GM12878 (cell line): ENCODE data around the gene TTC23. TPM values are rescaled to one million over a fixed set of nuclear protein-coding genes. Genes with fewer than 3 reads are reported as not detected.

Experiments used
- ATAC-seq: fragments of 200-7000 bp; cut with Tn5 transposase; 3 replicates; pipeline ENCODE4 v1.9.1; 2020; ENCODE audit warnings: mild to moderate bottlenecking, moderate library complexity
- BruUV-seq: library from RNA; stranded (reverse); fragments of 400-500 nt; replicated peaks from 2 replicates; lab custom pipeline; 2021; lab: Mats Ljungman, UMichigan
- CTCF ChIA-PET: fragments of 300-600 bp; sonication (Branson Sonifier 250); formaldehyde crosslinking; extraction: SDS; loops from one replicate; lab custom pipeline; 2021; ENCODE audit warnings: inconsistent platforms; lab: Yijun Ruan, JAX
- POLR2A ChIA-PET: fragments of 350-600 bp; formaldehyde crosslinking; extraction: SDS; loops from one replicate; lab custom pipeline; 2021; ENCODE audit warnings: inconsistent platforms; lab: Charles Lee
- RAD21 ChIA-PET: fragments of 300-600 bp; sonication (Branson Sonifier 250); formaldehyde crosslinking; loops from one replicate; lab custom pipeline; 2023; ENCODE audit warnings: antibody characterized with exemption; ENCODE audit not compliant: unreplicated experiment; lab: Charles Lee
- SMC1A ChIA-PET: fragments of 300-600 bp; sonication (Branson Sonifier 250); formaldehyde crosslinking; loops from one replicate; lab custom pipeline; 2023; ENCODE audit not compliant: unreplicated experiment, uncharacterized antibody; lab: Charles Lee
- DNase-seq: peaks from one replicate; pipeline ENCODE4 v3.0.0-alpha.2; 2011; ENCODE audit warnings: low read depth, low spot score
- FAIRE-seq: peaks from 3 replicates; lab custom pipeline; 2011; peaks lifted over from hg19 to GRCh38; lab: Jason Lieb, UNC
- H2AFZ ChIP-seq: 2 replicates; pipeline ENCODE4 v1.6.0; 2011; ENCODE audit warnings: low read depth, low read length, control low read depth; ENCODE audit not compliant: control insufficient read depth
- H3K27ac ChIP-seq: 2 replicates; pipeline ENCODE4 v1.5.1; 2011; ENCODE audit warnings: control low read depth; ENCODE audit not compliant: control insufficient read depth, insufficient read depth
- H3K27me3 ChIP-seq, 2 experiments: replicated peaks in 1 of 2; 2 replicates each; pipeline versions ENCODE4 v1.6.0 to v1.6.1; 2011; ENCODE audit warnings: low read length in 1 of 2; ENCODE audit not compliant: control insufficient read depth in 2 of 2, insufficient read depth in 2 of 2
- H3K36me3 ChIP-seq, 2 experiments: 2 replicates each; pipeline ENCODE4 v1.5.1; 2011; ENCODE audit warnings: low read length in 1 of 2; ENCODE audit not compliant: control insufficient read depth in 2 of 2, insufficient read depth in 2 of 2
- H3K4me1 ChIP-seq: 2 replicates; pipeline ENCODE4 v1.6.1; 2011; ENCODE audit warnings: mild to moderate bottlenecking, low read length, moderate library complexity, mixed read lengths; ENCODE audit not compliant: control insufficient read depth, insufficient read depth
- H3K4me2 ChIP-seq: 2 replicates; pipeline ENCODE4 v1.6.0; 2011; ENCODE audit warnings: control low read depth; ENCODE audit not compliant: control insufficient read depth, insufficient read depth
- H3K4me3 ChIP-seq: fragments of 200-600 bp; sonication (generic); 2 replicates; pipeline ENCODE4 v1.5.1; 2016
- H3K79me2 ChIP-seq: 2 replicates; pipeline ENCODE4 v1.6.0; 2011; ENCODE audit warnings: low read length; ENCODE audit not compliant: control insufficient read depth, insufficient read depth
- H3K9ac ChIP-seq: 2 replicates; pipeline ENCODE4 v1.8.0; 2011; ENCODE audit warnings: low read length, control low read depth, mixed read lengths; ENCODE audit not compliant: control insufficient read depth, insufficient read depth
- H3K9me3 ChIP-seq: replicated peaks from 3 replicates; pipeline ENCODE4 v1.5.1; 2011; ENCODE audit warnings: mild to moderate bottlenecking, low read length; ENCODE audit not compliant: control insufficient read depth, insufficient read depth
- H4K20me1 ChIP-seq: 2 replicates; pipeline ENCODE4 v1.6.0; 2011; ENCODE audit not compliant: control insufficient read depth, insufficient read depth
- E2F8 ChIP-seq: fragments of 450-650 bp; IDR thresholded peaks from 2 replicates; pipeline ENCODE4 v1.6.1; 2018; ENCODE audit warnings: mild to moderate bottlenecking, low read depth, moderate library complexity; ENCODE audit not compliant: partially characterized antibody
- NBN ChIP-seq: fragments of 450-650 bp; IDR thresholded peaks from 2 replicates; pipeline ENCODE4 v1.6.1; 2016
- PBX3 ChIP-seq: IDR thresholded peaks from 2 replicates; pipeline ENCODE4 v1.6.1; 2011; ENCODE audit warnings: mild to moderate bottlenecking, low read depth, low read length, moderate library complexity; ENCODE audit not compliant: insufficient replicate concordance
- RELA ChIP-seq: fragments of 450-650 bp; IDR thresholded peaks from 2 replicates; pipeline ENCODE4 v1.8.0; 2014; ENCODE audit warnings: borderline replicate concordance; ENCODE audit not compliant: partially characterized antibody
- TCF7 ChIP-seq: IDR thresholded peaks from 2 replicates; pipeline ENCODE4 v1.6.1; 2014; ENCODE audit warnings: antibody characterized with exemption, borderline replicate concordance
- USF1 ChIP-seq: IDR thresholded peaks from 2 replicates; pipeline ENCODE4 v1.6.1; 2011; ENCODE audit warnings: borderline replicate concordance, low read depth, mild to moderate bottlenecking, moderate library complexity, mixed read lengths, low read length; ENCODE audit not compliant: insufficient read depth; ENCODE audit errors: extremely low read length
- USF2 ChIP-seq: IDR thresholded peaks from 2 replicates; pipeline ENCODE4 v1.6.1; 2011; ENCODE audit warnings: low read depth, low read length, improper control_type of control experiment, borderline replicate concordance
- WGBS: methylation state at CpG from one replicate; pipeline ENCODE4 v1.1.6; 2016; ENCODE audit warnings: low lambda C conversion rate; ENCODE audit not compliant: insufficient replicate concordance, insufficient coverage; ENCODE audit errors: missing lambda C conversion rate; 5-methylcytosine and 5-hydroxymethylcytosine counted together
- in situ Hi-C: fragments of 300-500 bp; cut with MboI; formaldehyde crosslinking; loops from 9 replicates; pipeline ENCODE4 v1.14.3; 2018; ENCODE audit warnings: mixed read lengths
- intact Hi-C: fragments of 100-400 bp; cut with micrococcal nuclease; formaldehyde crosslinking; loops from one replicate; pipeline ENCODE4 v1.14.2; 2022; ENCODE audit not compliant: unreplicated experiment
- polyA plus RNA-seq, 11 experiments: library from polyadenylated mRNA; depleted of rRNA in 4 of 11; unstranded in 6 of 11; stranded (reverse) in 5 of 11; fragments of >200 nt; fragmentation: Nextera tagmentation in 4 of 11; fragmentation: Illumina TruSeq in 1 of 11; extraction: Ambion mirVana in 4 of 11; extraction: Trizol in 1 of 11; gene quantifications; 1 replicate in 1 of 11; 2 replicates in 10 of 11; pipeline versions ENCODE4 v1.2.1 to v1.2.3, GENCODE V29; 2011 to 2016; ENCODE audit warnings: inconsistent platforms in 2 of 11, missing spikeins in 2 of 11, low read depth in 1 of 11
- total RNA-seq, 4 experiments: library from RNA; depleted of rRNA in 3 of 4; stranded (reverse); fragments of >200 nt in 3 of 4; fragmentation: Illumina TruSeq in 1 of 4; extraction: Trizol in 1 of 4; gene quantifications; 2 replicates each; pipeline versions ENCODE4 v1.2.1 to v1.2.3, GENCODE V29; 2013 to 2021

TTC23 gene
- total and polyA plus RNA-seq, 10 of the 15 experiments (the other 5 are each of a cell fraction or from before 2014, with no cell fraction given): 1.2 to 9.0 (median 6.5) TPM

- no peak for TF ChIP-seq USF1
Observed at GRCh38 chr15:99146661-99147060, 102.7 kb downstream of the TTC23 start (continued).

GRCh38 chr15:99145778-99146177, 103.6 kb downstream of the TTC23 start:
- H3K4me2 ChIP-seq: no peak overlapping the region
- POLR2A ChIA-PET: interaction anchor here (0.5 kb wide), 1 partner anchor 146 kb away, joined by 3 read pairs; no protein-coding TSS in a partner anchor
- no peak overlapping the region for H3K27ac ChIP-seq
- peaks cover 0 to 5% of the 10 kb centered on the region in 2 experiments; a peak in 1 of 4 replicates for H3K36me3 ChIP-seq
- no peaks in the 10 kb centered on the region for H3K4me1 ChIP-seq
- no peaks in the 10 kb centered on the region for H3K9me3 ChIP-seq
- CTCF ChIA-PET: no interaction called here
- no peak overlapping the region for H2AFZ ChIP-seq
- intact Hi-C loops (no loop called here), in situ Hi-C loops (no loop called here)
- RAD21 ChIA-PET: no interaction called here
- TF ChIP-seq NBN (no peak), RELA (no peak), TCF7 (no peak), E2F8 (no peak), USF2 (no peak), PBX3 (no peak)
- DNase-seq (no peak), FAIRE-seq (no peak), ATAC-seq (no peak)
- no peaks in the 10 kb centered on the region for H3K79me2 ChIP-seq
- SMC1A ChIA-PET: no interaction called here
- no peak overlapping the region for H3K9ac ChIP-seq
- no TSS peak for BruUV-seq
- no peaks in the 10 kb centered on the region for H3K27me3 ChIP-seq
- H3K4me3 ChIP-seq: no peak overlapping the region
- 43% methylated on average over 5 of the region's 6 CpGs for WGBS
- H4K20me1 ChIP-seq: no peaks in the 10 kb centered on the region
